GM19035 (cell line): Measurements from ENCODE around the gene GSTM4.

Experiments
- ATAC-seq: cut with Tn5 transposase; IDR thresholded peaks from one replicate; pipeline ENCODE4 v1.9.1; 2021; ENCODE audit not compliant: unreplicated experiment

Gene GSTM4

GRCh38 chr1:109655615-109656519 lies at the start of gene GSTM4:
GSTM4 (plus strand) TSS chr1:109656099; CDS start chr1:109656390, 291 bp downstream.
- ATAC-seq = peak; percentile 93

GRCh38 chr1:109609881-109610280 lies 46.0 kb upstream of the GSTM4 start:
- no peak for ATAC-seq

DNA sequence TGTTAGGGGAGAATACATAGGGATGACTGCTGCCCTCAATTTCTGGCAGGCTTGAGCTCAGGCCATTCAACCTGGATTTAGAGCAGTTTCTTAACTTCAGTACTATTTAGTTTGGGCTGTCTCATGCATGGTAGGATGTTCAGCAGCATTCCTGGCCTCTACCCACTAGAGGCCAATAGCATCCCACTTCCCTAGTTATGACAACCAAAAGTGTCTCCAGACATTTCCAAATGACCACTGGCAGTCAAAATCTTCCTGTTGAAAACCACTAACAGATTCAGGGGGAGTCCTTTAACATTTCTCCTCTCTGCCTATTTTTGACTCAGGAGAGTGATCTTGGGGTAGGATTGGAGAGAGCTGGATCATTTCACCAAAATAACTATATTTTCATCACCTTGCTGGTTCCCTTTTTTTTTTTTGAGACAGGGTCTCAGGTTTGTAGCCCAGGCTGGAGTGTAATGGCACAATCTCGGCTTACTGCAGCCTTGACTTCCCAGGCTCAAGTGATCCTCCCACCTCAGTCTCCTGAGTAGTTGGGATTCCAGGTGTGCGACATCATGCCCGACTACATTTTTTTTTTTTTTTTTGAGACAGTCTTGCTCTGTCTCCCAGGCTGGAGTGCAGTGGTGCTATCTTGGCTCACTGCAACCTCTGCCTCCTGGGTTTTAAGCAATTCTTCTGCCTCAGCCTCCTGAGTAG lies 45.1 kb upstream of the GSTM4 start:
- no peak for ATAC-seq

DNA sequence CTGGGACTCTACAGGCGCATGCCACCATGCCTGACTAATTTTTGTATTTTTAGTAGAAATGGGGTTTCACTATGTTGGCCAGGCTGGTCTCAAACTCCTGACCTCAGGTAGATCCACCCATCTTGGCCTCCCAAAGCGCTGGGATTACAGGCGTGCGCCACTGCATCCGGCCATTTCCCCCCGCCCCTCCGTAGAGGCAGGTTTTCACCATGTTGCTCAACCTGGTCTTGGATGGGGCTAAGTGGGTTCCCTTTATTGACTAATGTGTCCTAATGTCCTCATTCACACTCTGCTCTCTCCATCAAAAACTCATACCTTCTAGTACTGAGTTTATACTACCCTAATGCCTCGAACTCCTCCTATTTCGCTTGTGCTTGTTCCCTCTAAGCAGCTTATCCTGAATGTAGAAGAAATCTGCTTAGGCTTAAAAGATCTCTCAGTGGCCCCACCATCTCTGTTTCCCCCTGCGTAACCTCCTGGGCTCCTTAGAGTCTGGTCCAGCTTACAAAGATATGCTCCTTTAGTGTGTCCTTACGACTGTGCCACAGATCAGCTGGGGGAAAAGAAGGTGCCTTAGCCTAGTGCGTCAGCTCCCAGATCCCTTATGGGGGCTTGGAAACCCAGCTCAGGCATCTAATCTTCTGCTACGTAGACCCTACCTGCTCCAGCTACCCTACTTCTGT lies 44.5 kb upstream of the GSTM4 start:
- no peak for ATAC-seq

DNA sequence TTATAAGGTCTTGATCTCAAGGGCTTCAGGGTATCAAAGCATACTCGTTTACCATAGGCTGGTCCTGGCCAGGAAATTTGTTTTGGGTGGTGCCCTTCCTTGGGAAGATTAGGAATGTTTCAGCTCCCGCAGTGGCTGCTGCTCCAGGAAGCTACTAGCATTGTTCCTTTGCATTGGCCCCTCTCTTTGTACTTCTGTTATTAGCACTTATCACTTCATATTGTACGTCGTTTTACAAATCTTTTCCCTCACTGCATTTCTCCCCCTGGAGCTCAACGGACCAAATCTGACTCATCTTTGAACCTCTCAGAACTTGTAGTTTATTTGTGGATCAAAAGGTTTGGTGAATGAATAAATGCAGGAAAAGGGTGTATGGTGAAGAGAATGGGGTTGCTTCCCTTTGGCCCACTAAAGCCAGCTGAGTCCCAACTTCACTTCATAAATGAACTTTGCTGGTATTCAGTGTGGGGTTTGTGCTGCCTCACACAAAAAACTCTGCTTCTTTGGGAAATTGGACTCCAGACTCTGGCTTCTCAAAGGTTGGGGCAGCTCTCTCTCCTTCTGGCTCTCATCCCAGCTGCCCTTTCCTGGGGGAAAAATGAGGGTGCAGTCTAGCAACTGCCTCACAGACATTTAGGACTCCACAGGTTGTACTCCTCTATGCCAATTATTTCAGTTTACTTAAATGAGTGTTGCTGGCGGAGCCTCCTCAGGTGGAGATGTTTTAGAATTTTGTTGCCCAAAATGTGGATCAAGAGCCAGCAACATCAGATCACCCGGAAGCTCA lies 42.3 kb upstream of the GSTM4 start:
- no peak for ATAC-seq

DNA sequence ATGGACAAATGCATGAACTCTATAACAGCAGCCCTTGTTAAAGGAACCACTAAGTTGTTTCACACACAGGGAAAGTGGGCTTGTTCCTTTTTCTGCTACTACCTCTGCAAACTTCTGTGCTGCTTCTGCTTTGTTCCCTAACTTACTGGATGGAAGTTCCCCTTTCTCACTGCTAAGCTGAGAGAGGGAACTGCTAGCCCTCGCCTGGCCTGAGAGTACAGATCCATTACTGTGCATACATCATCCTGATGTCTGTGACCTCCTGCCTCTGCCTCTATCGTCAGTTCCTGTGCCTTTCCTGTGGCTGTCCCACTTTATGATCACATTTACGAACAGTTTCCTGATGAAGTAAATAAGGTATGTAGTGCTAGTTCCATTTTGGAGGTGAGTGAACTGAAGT lies 40.0 kb upstream of the GSTM4 start:
- ATAC-seq = no peak

DNA sequence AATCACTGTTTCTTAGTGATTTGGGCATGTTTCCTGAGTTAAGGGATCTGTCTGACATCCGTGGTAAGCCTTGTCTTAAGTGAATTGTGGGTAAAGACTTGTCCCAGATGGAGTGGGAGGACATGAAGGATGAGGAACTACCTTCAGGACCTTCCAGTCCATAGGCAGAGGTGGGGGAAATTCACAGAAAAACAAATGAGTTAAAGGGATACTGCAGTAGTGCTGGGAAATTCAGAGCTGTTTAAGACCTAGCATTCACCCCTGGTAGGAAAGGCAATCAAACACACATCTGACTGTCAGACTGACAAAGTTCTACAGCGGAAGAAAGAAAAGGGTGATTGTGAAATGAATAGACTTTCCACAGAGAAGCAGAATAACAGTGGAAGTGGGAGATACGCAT lies 39.5 kb upstream of the GSTM4 start:
- no peak for ATAC-seq

DNA sequence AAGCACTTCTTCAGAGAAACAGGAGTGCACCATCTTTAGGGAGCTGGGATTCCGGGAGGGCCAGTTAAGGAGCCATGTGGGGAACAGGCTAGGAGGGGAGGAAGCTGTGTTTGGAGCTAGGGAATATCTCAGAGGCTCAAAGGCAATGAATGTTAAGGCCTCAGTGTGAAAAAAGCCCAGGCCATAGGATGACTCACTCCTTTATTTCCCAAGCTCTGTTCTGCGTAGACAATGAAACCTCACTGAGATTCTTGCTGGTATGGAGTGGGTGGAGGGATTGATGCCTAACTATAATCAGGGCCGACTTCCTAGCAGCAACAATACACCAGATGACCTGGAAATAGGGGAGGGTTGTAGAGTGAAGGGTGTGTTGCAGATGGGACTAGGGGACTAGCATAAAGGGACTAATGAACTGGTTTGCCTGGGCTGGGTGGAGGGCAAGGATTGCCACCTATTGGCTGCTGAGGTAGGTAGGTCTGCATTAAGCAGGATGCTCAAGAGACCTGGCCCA lies 38.6 kb upstream of the GSTM4 start:
- ATAC-seq = no peak

GRCh38 chr1:109618661-109619575 lies 37.0 kb upstream of the GSTM4 start:
- no peak for ATAC-seq

DNA sequence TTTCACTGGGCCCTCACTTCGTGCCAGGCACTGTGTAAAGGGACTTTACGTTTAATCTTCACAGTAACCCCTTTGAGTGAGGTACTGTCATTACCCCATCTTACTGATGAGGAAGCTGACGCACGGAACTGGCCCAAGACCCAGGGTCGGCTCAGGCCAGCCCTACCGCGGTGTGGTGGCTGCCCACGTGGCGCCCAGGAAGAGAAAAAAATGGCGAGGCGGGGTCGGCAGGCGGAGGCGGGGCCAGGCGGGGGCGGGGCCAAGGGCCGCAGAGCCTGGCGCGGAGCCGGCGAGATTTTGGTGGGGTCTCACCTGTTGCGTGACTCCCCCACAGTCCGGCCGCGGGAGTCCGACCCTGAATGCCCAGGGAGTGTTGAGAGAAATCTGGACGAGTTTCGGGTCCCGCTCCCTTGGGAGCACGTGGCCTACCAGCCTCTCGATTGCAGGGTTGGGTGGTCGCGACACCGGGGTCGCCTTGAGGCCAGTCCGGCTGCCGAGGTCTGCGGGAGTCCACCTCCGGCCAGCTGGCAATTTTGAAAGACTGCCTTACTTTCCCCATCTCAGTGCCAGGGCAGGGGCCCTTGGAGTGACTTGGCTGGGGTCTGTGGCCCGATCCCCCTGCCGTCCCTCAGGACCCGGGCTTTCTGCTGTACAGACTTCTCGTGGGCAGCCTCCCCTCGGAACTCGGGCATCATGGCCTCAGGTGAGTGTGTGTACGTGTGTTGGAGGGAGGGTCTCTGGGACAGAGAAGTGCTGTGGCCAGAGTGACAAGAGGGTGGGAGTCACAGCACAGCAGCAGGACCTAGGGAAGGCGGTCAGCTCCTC lies 36.1 kb upstream of the GSTM4 start, which contains the start of the genes AMPD2 and GNAT2:
AMPD2 (plus strand) TSS at position 262 of the 825 bp plus-strand sequence. CDS start 1,339 bp downstream, outside the sequence.
GNAT2 (minus strand) TSS at position 41 of the 825 bp plus-strand sequence. CDS start 6,746 bp downstream, outside the sequence.
- ATAC-seq = peak; percentile 57

GRCh38 chr1:109620401-109620791 lies 35.5 kb upstream of the GSTM4 start:
- ATAC-seq = peak; percentile 2

DNA sequence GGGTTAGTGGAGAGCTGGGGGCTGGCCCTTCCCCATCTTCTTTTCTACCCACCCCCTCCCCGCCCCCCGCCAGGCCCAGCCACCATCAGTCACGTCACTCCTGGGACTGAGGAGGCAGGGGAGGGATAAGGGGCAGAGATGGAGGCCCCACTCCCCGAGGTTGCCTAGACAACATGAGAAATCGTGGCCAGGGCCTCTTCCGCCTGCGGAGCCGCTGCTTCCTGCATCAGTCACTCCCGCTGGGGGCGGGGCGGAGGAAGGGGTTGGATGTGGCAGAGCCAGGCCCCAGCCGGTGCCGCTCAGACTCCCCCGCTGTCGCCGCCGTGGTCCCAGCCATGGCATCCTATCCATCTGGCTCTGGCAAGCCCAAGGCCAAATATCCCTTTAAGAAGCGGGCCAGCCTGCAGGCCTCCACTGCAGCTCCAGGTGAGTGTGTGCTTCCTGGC lies 35.0 kb upstream of the GSTM4 start:
- peak; percentile 72 for ATAC-seq

DNA sequence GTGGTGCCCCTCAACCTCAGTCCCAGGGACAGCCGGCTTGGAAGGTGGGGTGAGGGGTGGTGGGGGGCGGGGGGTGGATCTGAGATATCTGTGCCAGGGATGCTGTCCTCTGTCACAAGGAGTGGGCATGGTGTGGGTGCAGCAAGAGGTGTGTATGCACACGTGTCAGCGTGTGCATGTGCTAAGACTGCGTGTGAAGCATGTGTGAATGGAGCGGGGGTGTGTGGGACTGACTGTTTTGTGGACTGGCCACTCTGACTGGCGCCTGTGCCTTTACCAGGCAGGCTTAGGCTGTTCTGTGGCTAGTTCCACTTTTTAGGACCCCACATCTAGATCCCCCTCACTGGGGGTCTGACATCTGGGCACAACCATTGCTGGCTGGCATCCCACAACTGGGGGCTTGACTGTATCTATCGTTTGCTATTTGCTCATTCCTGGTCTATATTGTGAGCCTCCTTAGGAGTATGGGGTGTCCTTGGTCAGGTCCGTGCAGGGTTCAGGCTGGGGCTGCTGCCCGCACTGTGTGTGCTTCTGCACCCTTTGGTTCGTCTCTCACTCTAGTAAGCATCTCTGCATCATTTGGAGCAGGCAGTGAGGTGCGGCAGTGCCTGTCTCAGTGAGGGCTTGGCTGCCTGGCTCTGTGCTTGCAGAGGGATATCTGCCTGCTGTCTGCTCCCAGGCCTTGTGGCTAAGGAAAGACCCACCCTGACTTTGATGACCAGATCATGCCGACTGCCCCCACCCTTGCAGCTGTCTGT lies 34.3 kb upstream of the GSTM4 start:
- no peak for ATAC-seq

GRCh38 chr1:109622137-109622892 lies 33.6 kb upstream of the GSTM4 start:
- ATAC-seq = no peak

- no peak for ATAC-seq
These were observed 33.0 kb upstream of the GSTM4 start for GRCh38 chr1:109622895-109623294.

- no peak for ATAC-seq
These were observed 32.2 kb upstream of the GSTM4 start for GRCh38 chr1:109623601-109624161.
